ENCODE results near the gene ACTMAP. TPM values are rescaled to one million over a fixed set of nuclear protein-coding genes. Genes with fewer than 3 reads are reported as not detected.

The ACTMAP gene
- total RNA-seq, 1 donor from 2014 or later: 14.2 TPM

DNA sequence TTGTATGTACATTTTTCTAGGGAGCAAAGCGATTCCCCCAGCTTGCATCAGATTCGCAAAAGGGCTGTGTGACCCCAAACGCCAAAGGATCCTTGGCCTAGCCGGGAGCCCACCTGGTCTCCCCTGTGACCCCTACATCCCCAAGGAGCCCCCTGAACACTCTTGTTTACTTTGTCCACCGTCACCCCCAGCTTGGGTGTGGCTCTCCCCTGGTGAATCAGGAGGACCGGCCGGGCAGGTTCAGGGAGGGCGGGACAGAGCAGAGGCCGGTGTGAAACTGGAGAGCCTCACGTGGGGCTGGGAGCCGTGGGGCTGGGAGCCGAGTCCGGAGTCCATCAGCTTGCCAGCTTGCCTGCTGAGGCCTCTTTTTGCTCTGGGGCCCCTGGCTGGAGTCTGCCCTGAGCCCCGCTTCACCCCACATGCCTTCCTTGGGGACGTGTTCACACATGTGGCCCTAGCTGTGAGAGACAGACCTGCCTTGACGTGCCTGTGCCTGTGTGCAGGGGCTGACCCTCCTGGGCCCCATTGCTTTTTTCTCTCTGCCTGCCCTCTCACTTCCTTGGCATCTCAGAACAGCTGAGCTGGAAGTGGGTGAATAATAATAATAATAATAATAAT, 31.4 kb downstream of the ACTMAP start:
- Mint-ChIP-seq H3K36me3 (ENCODE audit: low read depth) (peaks cover 32% of the 10 kb centered on the region), H3K4me1 (ENCODE audit: low read depth) (peaks cover 49% of the 10 kb centered on the region), H3K9me3 (no peaks in the 10 kb centered on the region), H3K27me3 (ENCODE audit: low read depth) (no peaks in the 10 kb centered on the region), H3K4me3 (ENCODE audit: low read depth) (peak overlapping the region; percentile 94), H3K27ac (no peak overlapping the region)
- no peak for DNase-seq (ENCODE audit: low spot score)
- intact Hi-C loops (cut with micrococcal nuclease): loop anchor here (1.0 kb wide), 1 partner anchor 58 kb away; no protein-coding TSS in a partner anchor

DNA sequence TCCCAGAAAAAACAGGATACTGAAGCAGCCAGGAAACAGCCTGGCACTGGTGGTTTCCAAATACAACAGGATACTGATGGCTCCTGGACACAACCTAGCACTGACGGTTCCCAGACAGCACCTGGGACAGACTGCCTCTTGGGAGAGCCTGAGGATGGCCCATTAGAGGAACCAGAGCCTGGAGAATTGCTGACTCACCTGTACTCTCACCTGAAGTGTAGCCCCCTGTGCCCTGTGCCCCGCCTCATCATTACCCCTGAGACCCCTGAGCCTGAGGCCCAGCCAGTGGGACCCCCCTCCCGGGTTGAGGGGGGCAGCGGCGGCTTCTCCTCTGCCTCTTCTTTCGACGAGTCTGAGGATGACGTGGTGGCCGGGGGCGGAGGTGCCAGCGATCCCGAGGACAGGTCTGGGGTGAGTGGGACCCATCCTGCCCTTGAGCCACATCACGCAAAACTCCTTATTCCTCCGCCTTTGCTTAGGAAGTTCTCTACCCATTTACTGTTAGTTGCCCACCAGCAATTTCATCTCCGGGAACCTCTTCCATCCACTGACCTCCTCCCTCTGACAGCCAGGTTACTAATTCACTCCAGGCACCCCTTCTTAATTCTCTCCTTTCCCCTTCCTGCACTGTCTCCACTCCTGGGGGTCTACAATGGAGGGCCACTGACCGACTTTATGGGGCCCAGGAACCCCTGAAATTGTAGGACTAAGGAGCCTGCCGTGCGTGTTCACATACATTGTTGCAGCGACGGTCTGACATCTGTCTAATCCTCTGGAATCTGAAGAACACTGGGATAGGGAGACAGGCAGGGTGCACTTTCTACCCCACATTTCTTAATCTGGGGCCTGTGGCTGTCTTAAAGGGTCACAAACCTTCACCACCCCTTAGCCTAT, 32.1 kb downstream of the ACTMAP start:
- peaks cover 52% of the 10 kb centered on the region for H3K4me1 Mint-ChIP-seq (ENCODE audit: low read depth)
- peak overlapping the region; percentile 94 for H3K4me3 Mint-ChIP-seq (ENCODE audit: low read depth)
- H3K9me3 Mint-ChIP-seq: no peaks in the 10 kb centered on the region
- H3K36me3 Mint-ChIP-seq (ENCODE audit: low read depth): peaks cover 27% of the 10 kb centered on the region
- H3K27ac Mint-ChIP-seq: peak overlapping the region; percentile 56
- intact Hi-C loops (cut with micrococcal nuclease): loop anchor here (1.0 to 2.0 kb wide), 3 partner anchors 57 to 103 kb away; partner anchors contain the start of gene EGLN2
- H3K27me3 Mint-ChIP-seq (ENCODE audit: low read depth): no peaks in the 10 kb centered on the region
- DNase-seq (ENCODE audit: low spot score): no peak

DNA sequence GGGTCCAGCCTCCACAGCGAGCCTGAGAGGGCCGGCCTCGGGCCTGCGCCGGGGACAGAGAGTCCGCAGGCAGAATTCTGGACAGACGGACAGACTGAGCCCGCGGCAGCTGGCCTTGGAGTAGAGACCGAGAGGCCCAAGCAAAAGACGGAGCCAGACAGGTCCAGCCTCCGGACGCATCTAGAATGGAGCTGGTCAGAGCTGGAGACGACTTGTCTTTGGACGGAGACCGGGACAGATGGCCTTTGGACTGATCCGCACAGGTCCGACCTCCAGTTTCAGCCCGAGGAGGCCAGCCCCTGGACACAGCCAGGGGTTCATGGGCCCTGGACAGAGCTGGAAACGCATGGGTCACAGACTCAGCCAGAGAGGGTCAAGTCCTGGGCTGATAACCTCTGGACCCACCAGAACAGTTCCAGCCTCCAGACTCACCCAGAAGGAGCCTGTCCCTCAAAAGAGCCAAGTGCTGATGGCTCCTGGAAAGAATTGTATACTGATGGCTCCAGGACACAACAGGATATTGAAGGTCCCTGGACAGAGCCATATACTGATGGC, 32.9 kb downstream of the ACTMAP start:
- no peak for DNase-seq (ENCODE audit: low spot score)
- no peaks in the 10 kb centered on the region for H3K27me3 Mint-ChIP-seq (ENCODE audit: low read depth)
- peak overlapping the region; percentile 94 for H3K4me3 Mint-ChIP-seq (ENCODE audit: low read depth)
- peaks cover 26% of the 10 kb centered on the region for H3K36me3 Mint-ChIP-seq (ENCODE audit: low read depth)
- no peaks in the 10 kb centered on the region for H3K9me3 Mint-ChIP-seq
- peaks cover 51% of the 10 kb centered on the region for H3K4me1 Mint-ChIP-seq (ENCODE audit: low read depth)
- no peak overlapping the region for H3K27ac Mint-ChIP-seq
- intact Hi-C loops (cut with micrococcal nuclease): loop anchor here (2.0 kb wide), 2 partner anchors 81 to 103 kb away; partner anchors contain the start of gene EGLN2

DNA sequence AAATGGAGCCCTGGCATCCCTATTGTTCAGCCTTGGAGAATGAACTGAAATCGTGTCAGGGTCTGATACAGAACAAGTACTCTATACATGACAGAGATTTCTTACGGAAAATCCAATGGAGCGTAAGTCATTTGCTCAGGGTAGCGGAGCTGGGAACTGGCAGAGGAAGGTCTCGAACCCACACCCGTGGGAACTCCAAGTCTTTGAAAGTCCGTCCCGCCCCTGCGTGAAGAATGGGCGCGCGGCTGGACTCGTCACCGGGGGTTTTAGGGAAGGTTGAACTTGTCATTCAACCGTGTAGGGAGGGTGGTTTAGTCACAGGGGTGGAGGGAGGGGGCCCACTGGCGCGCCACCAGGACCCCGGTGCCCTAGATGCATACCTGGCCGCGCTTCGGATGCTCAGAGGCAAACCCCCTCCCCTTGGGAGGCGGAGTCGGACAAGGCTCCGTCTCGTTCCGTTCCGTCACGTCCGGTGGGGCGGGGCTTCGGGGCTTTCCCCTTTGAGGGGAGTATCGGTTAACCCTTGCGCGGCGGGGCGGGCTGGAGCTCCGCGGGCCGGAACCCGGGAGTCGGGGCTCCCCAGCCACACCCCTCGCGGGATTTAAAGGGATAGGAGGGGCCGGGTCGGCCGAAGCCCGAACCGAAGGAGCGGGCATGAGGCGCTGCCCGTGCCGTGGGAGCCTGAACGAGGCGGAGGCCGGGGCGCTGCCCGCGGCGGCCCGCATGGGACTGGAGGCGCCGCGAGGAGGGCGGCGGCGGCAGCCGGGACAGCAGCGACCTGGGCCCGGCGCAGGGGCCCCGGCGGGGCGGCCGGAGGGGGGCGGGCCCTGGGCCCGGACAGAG, 33.6 kb downstream of the ACTMAP start, which contains the start of the genes COQ8B and ITPKC:
COQ8B (minus strand) TSS at position 405 of the 843 bp plus-strand sequence. CDS start 2,254 bp downstream, outside the sequence.
ITPKC (plus strand) TSS at position 631 of the 843 bp plus-strand sequence; CDS start at position 655, 24 bp downstream.
- intact Hi-C loops (cut with micrococcal nuclease): loop anchor here (1.0 to 2.0 kb wide), 4 partner anchors 35 to 102 kb away; partner anchors contain the start of genes EGLN2 and SNRPA
- peaks cover 49% of the 10 kb centered on the region for H3K4me1 Mint-ChIP-seq (ENCODE audit: low read depth)

DNA sequence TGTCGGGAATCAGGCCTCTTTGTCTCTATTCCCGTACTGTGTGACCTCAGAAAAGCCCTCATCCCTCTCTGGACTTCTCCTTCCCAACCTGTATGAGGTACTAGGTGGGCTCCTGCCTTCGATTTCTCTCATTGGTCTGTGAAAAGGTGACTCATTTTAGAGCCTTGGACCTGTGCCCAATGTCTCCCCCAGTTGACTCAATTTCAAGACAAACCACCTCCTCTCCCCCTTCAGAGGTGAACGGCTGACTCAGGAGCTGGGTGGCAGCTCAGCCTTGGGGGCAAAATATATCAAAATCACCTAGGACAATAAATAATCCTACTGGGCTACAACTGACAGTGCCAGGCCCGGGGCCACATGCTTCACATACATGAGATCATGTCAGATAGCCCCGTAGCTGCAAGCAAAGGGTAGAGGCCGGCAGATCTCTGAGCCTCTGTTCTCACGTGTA, 34.2 kb downstream of the ACTMAP start:
- Mint-ChIP-seq H3K36me3 (ENCODE audit: low read depth) (peaks cover 26% of the 10 kb centered on the region), H3K9me3 (no peaks in the 10 kb centered on the region), H3K27me3 (ENCODE audit: low read depth) (no peaks in the 10 kb centered on the region), H3K27ac (peak overlapping the region; percentile 92), H3K4me3 (ENCODE audit: low read depth) (peak overlapping the region; percentile 88), H3K4me1 (ENCODE audit: low read depth) (peaks cover 53% of the 10 kb centered on the region)
- intact Hi-C loops (cut with micrococcal nuclease): loop anchor here (1.0 to 2.0 kb wide), 4 partner anchors 35 to 101 kb away; partner anchors contain the start of genes EGLN2 and SNRPA
- peak; percentile 24 for DNase-seq (ENCODE audit: low spot score)

More for the DNA sequence above, 33.6 kb downstream of the ACTMAP start, which contains the start of the genes COQ8B and ITPKC:
- DNase-seq (ENCODE audit: low spot score): peak; percentile 98
- Mint-ChIP-seq H3K36me3 (ENCODE audit: low read depth) (peaks cover 21% of the 10 kb centered on the region), H3K27me3 (ENCODE audit: low read depth) (no peaks in the 10 kb centered on the region), H3K4me3 (ENCODE audit: low read depth) (peak within 1 kb of the TSS; percentile 94), H3K27ac (peak within 1 kb of the TSS; percentile 92), H3K9me3 (no peaks in the 10 kb centered on the region)

DNA sequence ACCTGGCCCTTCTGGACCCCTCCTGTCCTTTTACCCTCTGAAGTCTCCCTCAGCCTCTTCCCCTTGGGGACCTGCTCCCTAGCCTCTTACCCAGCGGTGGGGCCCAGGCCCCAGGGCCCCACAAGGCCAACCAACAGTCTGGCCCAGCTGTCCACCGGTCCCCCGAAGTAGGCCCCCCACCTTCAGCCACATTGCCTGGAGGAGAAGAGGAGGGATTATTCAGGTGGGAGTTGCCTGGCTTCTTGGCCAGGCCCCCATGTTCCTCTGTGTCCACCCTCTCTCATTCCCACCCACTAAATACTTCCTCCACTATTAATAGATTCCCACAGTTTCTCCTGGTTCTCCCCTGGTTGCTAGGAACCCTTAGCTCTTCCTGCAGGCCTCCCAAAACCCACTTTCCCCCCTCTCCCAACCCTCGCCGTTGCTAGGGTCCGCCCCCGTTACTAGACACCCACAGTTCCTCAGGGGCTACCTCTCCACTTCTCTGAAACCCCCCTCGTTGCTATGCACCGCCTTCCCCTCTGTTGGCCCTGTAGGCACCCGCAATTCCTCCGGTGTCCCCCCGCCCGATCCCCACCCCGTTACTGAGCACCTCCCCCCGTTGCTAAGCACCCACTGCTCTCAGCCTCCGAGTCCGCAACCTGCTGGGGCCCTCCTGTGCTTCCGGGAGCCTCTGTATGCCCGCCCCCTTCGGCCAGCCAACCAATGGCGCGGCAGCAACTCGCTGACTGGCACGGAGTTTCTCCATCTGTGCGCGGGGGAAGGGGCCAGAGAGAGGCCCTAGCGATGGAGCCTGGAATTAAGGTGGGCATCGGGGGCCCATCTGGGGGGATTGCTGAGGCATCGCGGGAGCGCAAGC, 35.6 kb downstream of the ACTMAP start:
- Mint-ChIP-seq H3K36me3 (ENCODE audit: low read depth) (peaks cover 25% of the 10 kb centered on the region), H3K27ac (peak overlapping the region; percentile 92), H3K27me3 (ENCODE audit: low read depth) (no peaks in the 10 kb centered on the region), H3K9me3 (no peaks in the 10 kb centered on the region), H3K4me1 (ENCODE audit: low read depth) (peaks cover 41% of the 10 kb centered on the region), H3K4me3 (ENCODE audit: low read depth) (peak overlapping the region; percentile 88)
- peak; percentile 90 for DNase-seq (ENCODE audit: low spot score)
- intact Hi-C loops (cut with micrococcal nuclease): loop anchor here (1.0 kb wide), 1 partner anchor 24 kb away; the partner anchor contains the start of gene NUMBL

DNA sequence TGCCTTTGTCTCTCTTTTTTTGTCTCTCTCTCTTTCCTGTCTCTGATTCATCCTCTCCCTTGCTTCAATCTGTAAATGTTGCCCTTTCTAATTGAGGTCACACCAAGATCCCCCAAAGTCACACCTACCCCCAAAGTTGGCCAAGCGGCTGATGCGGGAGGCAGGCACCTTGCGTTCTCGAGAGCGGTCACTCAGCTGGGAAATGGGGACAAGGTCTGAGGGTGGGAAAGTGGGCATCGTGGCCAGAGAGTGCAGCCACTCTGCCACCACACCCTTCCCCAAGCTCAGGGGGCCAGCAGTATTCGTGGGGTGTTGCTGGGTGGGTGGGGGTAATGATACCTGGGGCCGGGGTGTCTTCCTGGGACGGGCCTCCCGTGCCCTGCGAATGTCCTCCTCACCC, 36.3 kb downstream of the ACTMAP start:
- H3K4me3 Mint-ChIP-seq (ENCODE audit: low read depth): peak overlapping the region; percentile 58
- no peaks in the 10 kb centered on the region for H3K27me3 Mint-ChIP-seq (ENCODE audit: low read depth)
- intact Hi-C loops (cut with micrococcal nuclease): no loop called here
- peak overlapping the region; percentile 44 for H3K27ac Mint-ChIP-seq
- H3K9me3 Mint-ChIP-seq: no peaks in the 10 kb centered on the region
- no peak for DNase-seq (ENCODE audit: low spot score)
- H3K4me1 Mint-ChIP-seq (ENCODE audit: low read depth): peaks cover 41% of the 10 kb centered on the region
- H3K36me3 Mint-ChIP-seq (ENCODE audit: low read depth): peaks cover 31% of the 10 kb centered on the region

DNA sequence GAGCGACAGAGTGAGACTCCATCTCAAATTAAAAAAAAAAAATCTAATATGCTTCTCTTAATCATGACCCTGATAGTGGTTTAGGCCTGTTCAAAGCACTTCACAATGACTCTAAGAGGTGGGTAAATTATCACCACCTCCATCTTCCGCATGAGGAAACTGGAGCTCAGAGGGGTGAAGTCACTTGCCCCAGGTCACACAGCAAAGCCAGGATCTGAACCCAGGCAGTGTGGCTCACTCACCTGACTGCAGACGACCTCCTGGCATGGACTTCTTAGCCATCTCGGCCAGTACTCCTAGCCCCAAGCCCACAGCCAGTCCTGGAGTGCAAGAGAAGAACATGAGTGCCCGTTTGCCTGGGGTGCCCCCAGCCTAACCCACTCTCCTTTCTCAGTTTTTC, 40.5 kb downstream of the ACTMAP start:
- Mint-ChIP-seq H3K4me1 (ENCODE audit: low read depth) (peaks cover 17% of the 10 kb centered on the region), H3K27ac (no peak overlapping the region), H3K27me3 (ENCODE audit: low read depth) (no peaks in the 10 kb centered on the region), H3K4me3 (ENCODE audit: low read depth) (no peak overlapping the region), H3K9me3 (no peaks in the 10 kb centered on the region), H3K36me3 (ENCODE audit: low read depth) (peaks cover 45% of the 10 kb centered on the region)
- no peak for DNase-seq (ENCODE audit: low spot score)
- intact Hi-C loops (cut with micrococcal nuclease): no loop called here

DNA sequence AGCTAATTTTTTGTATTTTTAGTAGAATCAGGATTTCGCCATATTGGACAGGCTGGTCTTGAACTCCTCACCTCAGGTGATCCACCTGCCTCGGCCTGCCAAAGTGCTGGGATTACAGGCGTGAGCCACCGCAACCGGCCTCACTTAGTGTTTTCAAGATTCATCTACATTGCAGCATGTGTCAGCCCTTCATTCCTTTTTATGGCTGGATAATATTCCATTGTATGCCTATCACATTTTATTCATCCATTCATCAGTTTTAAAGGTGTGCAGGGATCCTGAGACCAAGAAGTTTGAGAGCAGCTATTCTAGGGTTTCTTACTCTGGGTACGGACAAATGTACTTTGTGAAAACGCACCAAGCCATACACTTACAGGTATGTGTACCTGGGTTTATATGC, 42.7 kb downstream of the ACTMAP start:
- H3K27ac Mint-ChIP-seq: no peak overlapping the region
- H3K9me3 Mint-ChIP-seq: no peaks in the 10 kb centered on the region
- peaks cover 7% of the 10 kb centered on the region for H3K4me1 Mint-ChIP-seq (ENCODE audit: low read depth)
- no peak overlapping the region for H3K4me3 Mint-ChIP-seq (ENCODE audit: low read depth)
- intact Hi-C loops (cut with micrococcal nuclease): no loop called here
- no peaks in the 10 kb centered on the region for H3K27me3 Mint-ChIP-seq (ENCODE audit: low read depth)
- H3K36me3 Mint-ChIP-seq (ENCODE audit: low read depth): peaks cover 47% of the 10 kb centered on the region
- DNase-seq (ENCODE audit: low spot score): no peak

DNA sequence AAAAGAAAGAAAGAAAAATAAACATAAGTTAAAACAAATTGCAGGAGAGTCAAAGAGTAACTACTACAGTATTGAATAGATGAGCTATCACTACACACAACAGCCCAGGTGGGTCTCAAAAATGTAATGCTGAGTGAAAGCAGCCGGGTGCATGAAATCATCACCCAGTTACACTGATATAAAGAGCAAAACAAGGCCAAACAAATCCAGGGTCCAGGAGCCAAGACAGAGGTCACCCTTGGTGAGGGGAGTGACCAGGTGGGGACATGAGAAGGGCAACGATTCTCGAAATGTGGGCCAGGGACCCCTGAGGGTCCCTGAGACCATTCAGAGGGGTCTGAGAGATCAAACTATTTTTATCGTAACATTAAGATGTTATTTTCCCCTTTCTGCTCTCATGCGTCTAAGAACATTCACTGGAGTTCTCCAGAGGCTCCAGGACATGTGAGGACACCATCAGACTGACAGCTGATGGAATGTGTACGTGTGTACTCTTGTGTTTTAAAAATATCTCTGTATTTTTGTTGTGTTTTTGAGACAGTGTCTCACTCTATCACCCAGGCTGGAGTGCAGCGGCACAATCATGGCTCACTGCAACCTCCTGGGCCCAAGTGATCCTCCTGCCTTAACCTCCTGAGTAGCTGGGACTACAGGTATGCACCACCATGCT, 44.2 kb downstream of the ACTMAP start:
- intact Hi-C loops (cut with micrococcal nuclease): no loop called here
- Mint-ChIP-seq H3K27ac (no peak overlapping the region), H3K4me3 (ENCODE audit: low read depth) (no peak overlapping the region), H3K9me3 (no peaks in the 10 kb centered on the region), H3K4me1 (ENCODE audit: low read depth) (peaks cover 2% of the 10 kb centered on the region), H3K36me3 (ENCODE audit: low read depth) (peaks cover 46% of the 10 kb centered on the region), H3K27me3 (ENCODE audit: low read depth) (no peaks in the 10 kb centered on the region)
- no peak for DNase-seq (ENCODE audit: low spot score)

DNA sequence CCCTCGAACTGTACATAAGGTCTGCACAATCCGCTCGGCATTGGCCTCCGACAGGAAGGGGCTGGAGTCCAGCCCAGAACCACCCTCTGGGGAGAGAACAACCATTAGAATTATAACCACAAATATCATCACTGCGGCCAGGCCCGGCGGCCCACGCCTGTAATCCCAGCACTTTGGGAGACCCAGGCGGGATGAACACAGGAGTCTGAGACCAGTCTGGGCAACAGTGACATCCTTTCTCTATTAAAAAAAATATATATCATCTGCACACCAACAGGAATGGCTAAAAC, 45.0 kb downstream of the ACTMAP start:
- Mint-ChIP-seq H3K9me3 (no peaks in the 10 kb centered on the region), H3K27ac (no peak overlapping the region), H3K27me3 (ENCODE audit: low read depth) (no peaks in the 10 kb centered on the region), H3K4me1 (ENCODE audit: low read depth) (peaks cover 2% of the 10 kb centered on the region), H3K36me3 (ENCODE audit: low read depth) (peaks cover 47% of the 10 kb centered on the region), H3K4me3 (ENCODE audit: low read depth) (no peak overlapping the region)
- intact Hi-C loops (cut with micrococcal nuclease): no loop called here
- no peak for DNase-seq (ENCODE audit: low spot score)
